BE2C (cell line): ENCODE data around the gene FAM221B.

Experiments
- DNase-seq: peaks from one replicate; pipeline ENCODE4 v3.0.0-alpha.2; 2020
- H3K27me3 ChIP-seq: fragments of 250-450 bp; sonication (Bioruptor Pico); 2 replicates; pipeline ENCODE4 v1.5.1; 2020; ENCODE audit warnings: mild to moderate bottlenecking
- H3K36me3 ChIP-seq: fragments of 250-450 bp; sonication (Bioruptor Pico); 2 replicates; pipeline ENCODE4 v1.5.1; 2020; ENCODE audit warnings: mild to moderate bottlenecking
- H3K4me1 ChIP-seq: fragments of 250-450 bp; sonication (Bioruptor Pico); 2 replicates; pipeline ENCODE4 v1.5.1; 2020
- H3K4me3 ChIP-seq: 2 replicates; pipeline ENCODE4 v1.5.1; 2011; ENCODE audit warnings: low read depth, low read length
- H3K9me3 ChIP-seq: fragments of 250-450 bp; sonication (Bioruptor Pico); 2 replicates; pipeline ENCODE4 v1.5.1; 2020
- CTCF ChIP-seq: IDR thresholded peaks from 2 replicates; pipeline ENCODE4 v1.5.1; 2012; ENCODE audit warnings: mild to moderate bottlenecking, low read depth, low read length

FAM221B gene

GRCh38 chr9:35842795-35843194, 14.3 kb upstream of the FAM221B start:
- no peak for TF ChIP-seq CTCF
- no peaks in the 10 kb centered on the region for H3K9me3 ChIP-seq
- no peak for DNase-seq
- no peaks in the 10 kb centered on the region for H3K4me1 ChIP-seq
- H3K4me3 ChIP-seq = no peak overlapping the region
- H3K36me3 ChIP-seq = no peaks in the 10 kb centered on the region
- H3K27me3 ChIP-seq = no peaks in the 10 kb centered on the region

GRCh38 chr9:35842020-35842745, 13.7 kb upstream of the FAM221B start:
- H3K27me3 ChIP-seq = no peaks in the 10 kb centered on the region
- no peaks in the 10 kb centered on the region for H3K9me3 ChIP-seq
- DNase-seq = no peak
- no peaks in the 10 kb centered on the region for H3K4me1 ChIP-seq
- H3K36me3 ChIP-seq = no peaks in the 10 kb centered on the region
- TF ChIP-seq CTCF = no peak
- no peak overlapping the region for H3K4me3 ChIP-seq

- Histone ChIP-seq H3K4me3 (no peak overlapping the region), H3K36me3 (no peaks in the 10 kb centered on the region), H3K27me3 (no peaks in the 10 kb centered on the region), H3K4me1 (no peaks in the 10 kb centered on the region), H3K9me3 (no peaks in the 10 kb centered on the region)
- TF ChIP-seq CTCF = no peak
- no peak for DNase-seq
Measured at GRCh38 chr9:35841645-35841900, 13.0 kb upstream of the FAM221B start.

- H3K4me1 ChIP-seq = no peaks in the 10 kb centered on the region
- no peaks in the 10 kb centered on the region for H3K27me3 ChIP-seq
- no peak overlapping the region for H3K4me3 ChIP-seq
- no peak for TF ChIP-seq CTCF
- no peak for DNase-seq
- no peaks in the 10 kb centered on the region for H3K9me3 ChIP-seq
- no peaks in the 10 kb centered on the region for H3K36me3 ChIP-seq
Measured at GRCh38 chr9:35840881-35841644, 12.5 kb upstream of the FAM221B start.

- no peak for DNase-seq
- H3K4me3 ChIP-seq = no peak overlapping the region
- H3K36me3 ChIP-seq = no peaks in the 10 kb centered on the region
- no peak for TF ChIP-seq CTCF
- no peaks in the 10 kb centered on the region for H3K4me1 ChIP-seq
- H3K9me3 ChIP-seq = no peaks in the 10 kb centered on the region
- H3K27me3 ChIP-seq = no peaks in the 10 kb centered on the region
Measured at GRCh38 chr9:35839926-35840325, 11.4 kb upstream of the FAM221B start.

- TF ChIP-seq CTCF = no peak
Measured at GRCh38 chr9:35836595-35836994, 8.1 kb upstream of the FAM221B start.

More at GRCh38 chr9:35836595-35836994, 8.1 kb upstream of the FAM221B start:
- Histone ChIP-seq H3K4me3 (no peak overlapping the region), H3K9me3 (no peaks in the 10 kb centered on the region), H3K36me3 (no peaks in the 10 kb centered on the region), H3K4me1 (no peaks in the 10 kb centered on the region), H3K27me3 (no peaks in the 10 kb centered on the region)
- DNase-seq = no peak
